ENCODE results near the gene PSMA6. TPM values are rescaled to one million over a fixed set of nuclear protein-coding genes. Genes with fewer than 3 reads are reported as not detected.
A peak's percentile ranks its signal among the peaks of the same experiment; 100 is the strongest.

PSMA6 gene
- total and polyA plus RNA-seq, 2 of the 13 experiments (the other 11 are each of a cell fraction or from before 2014, with no cell fraction given), result 525 to 1,109 TPM

- 0 out of 2 replicates have a peak, but pooled peaks have one; percentile 19 for TF ChIP-seq ZSCAN5A (CRISPR knock-in tag; IDR thresholded peaks at IDR 0.05; ENCODE audit: borderline replicate concordance)
- TF ChIP-seq EHMT2 (IDR thresholded peaks at IDR 0.05; ENCODE audit: borderline replicate concordance, low read depth, low read length), result no peak; the same call in 1 of the 2 replicates
- peak; percentile 42 for TF ChIP-seq MEIS2 (CRISPR knock-in tag; IDR thresholded peaks at IDR 0.05)
- peak; percentile 71; the same call in 1 of the 2 replicates for TF ChIP-seq HMGXB3 (CRISPR knock-in tag; IDR thresholded peaks at IDR 0.05; ENCODE audit: borderline replicate concordance)
- TF ChIP-seq RBAK (CRISPR knock-in tag; IDR thresholded peaks at IDR 0.05), result no peak
- TF ChIP-seq RAD21 (CRISPR knock-in tag; IDR thresholded peaks at IDR 0.05), result peak; percentile 26
- TF ChIP-seq, protein P1, sequence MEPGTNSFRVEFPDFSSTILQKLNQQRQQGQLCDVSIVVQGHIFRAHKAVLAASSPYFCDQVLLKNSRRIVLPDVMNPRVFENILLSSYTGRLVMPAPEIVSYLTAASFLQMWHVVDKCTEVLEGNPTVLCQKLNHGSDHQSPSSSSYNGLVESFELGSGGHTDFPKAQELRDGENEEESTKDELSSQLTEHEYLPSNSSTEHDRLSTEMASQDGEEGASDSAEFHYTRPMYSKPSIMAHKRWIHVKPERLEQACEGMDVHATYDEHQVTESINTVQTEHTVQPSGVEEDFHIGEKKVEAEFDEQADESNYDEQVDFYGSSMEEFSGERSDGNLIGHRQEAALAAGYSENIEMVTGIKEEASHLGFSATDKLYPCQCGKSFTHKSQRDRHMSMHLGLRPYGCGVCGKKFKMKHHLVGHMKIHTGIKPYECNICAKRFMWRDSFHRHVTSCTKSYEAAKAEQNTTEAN (CRISPR knock-in tag; conservative IDR thresholded peaks at IDR 0.05), result peak; percentile 67; the same call in 1 of the 2 replicates
- peak; percentile 23; the same call in 1 of the 2 replicates for TF ChIP-seq MAF1 (CRISPR knock-in tag; IDR thresholded peaks at IDR 0.05; ENCODE audit: borderline replicate concordance)
- no peak for TF ChIP-seq HDAC6 (IDR thresholded peaks at IDR 0.05; ENCODE audit: low read depth, low read length)
- TF ChIP-seq ZNF343 (CRISPR knock-in tag; IDR thresholded peaks at IDR 0.05), result peak; percentile 53; the same call in 1 of the 2 replicates
- TF ChIP-seq, protein P2, sequence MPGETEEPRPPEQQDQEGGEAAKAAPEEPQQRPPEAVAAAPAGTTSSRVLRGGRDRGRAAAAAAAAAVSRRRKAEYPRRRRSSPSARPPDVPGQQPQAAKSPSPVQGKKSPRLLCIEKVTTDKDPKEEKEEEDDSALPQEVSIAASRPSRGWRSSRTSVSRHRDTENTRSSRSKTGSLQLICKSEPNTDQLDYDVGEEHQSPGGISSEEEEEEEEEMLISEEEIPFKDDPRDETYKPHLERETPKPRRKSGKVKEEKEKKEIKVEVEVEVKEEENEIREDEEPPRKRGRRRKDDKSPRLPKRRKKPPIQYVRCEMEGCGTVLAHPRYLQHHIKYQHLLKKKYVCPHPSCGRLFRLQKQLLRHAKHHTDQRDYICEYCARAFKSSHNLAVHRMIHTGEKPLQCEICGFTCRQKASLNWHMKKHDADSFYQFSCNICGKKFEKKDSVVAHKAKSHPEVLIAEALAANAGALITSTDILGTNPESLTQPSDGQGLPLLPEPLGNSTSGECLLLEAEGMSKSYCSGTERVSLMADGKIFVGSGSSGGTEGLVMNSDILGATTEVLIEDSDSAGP (CRISPR knock-in tag; IDR thresholded peaks at IDR 0.05; ENCODE audit: borderline replicate concordance), result no peak
- no peak for TF ChIP-seq ATF7 (IDR thresholded peaks at IDR 0.05)
- no peak; the same call in 1 of the 2 replicates for TF ChIP-seq ATF7 (CRISPR knock-in tag; IDR thresholded peaks at IDR 0.05)
- peak; percentile 71 for TF ChIP-seq SPEN (CRISPR knock-in tag; IDR thresholded peaks at IDR 0.05; ENCODE audit: low read depth)
- TF ChIP-seq ZNF124 (CRISPR knock-in tag; IDR thresholded peaks at IDR 0.05), result no peak
- TF ChIP-seq, protein P3, sequence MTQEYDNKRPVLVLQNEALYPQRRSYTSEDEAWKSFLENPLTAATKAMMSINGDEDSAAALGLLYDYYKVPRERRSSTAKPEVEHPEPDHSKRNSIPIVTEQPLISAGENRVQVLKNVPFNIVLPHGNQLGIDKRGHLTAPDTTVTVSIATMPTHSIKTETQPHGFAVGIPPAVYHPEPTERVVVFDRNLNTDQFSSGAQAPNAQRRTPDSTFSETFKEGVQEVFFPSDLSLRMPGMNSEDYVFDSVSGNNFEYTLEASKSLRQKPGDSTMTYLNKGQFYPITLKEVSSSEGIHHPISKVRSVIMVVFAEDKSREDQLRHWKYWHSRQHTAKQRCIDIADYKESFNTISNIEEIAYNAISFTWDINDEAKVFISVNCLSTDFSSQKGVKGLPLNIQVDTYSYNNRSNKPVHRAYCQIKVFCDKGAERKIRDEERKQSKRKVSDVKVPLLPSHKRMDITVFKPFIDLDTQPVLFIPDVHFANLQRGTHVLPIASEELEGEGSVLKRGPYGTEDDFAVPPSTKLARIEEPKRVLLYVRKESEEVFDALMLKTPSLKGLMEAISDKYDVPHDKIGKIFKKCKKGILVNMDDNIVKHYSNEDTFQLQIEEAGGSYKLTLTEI (CRISPR knock-in tag; conservative IDR thresholded peaks at IDR 0.05), result no peak
- peak; percentile 79; the same call in 1 of the 2 replicates for TF ChIP-seq ARNTL (CRISPR knock-in tag; IDR thresholded peaks at IDR 0.05)
- peak; percentile 50 for TF ChIP-seq JARID2 (CRISPR knock-in tag; IDR thresholded peaks at IDR 0.05; ENCODE audit: insufficient replicate concordance)
These were observed 43.4 kb downstream of the PSMA6 start (continued) for GRCh38 chr14:35335388-35336092.
